NCI-H2107 treated with DMSO at 0.1 percent for 48 hours (cell line): ENCODE results near the gene AVP.
"Not testable (repeated sequence)": the region's sequence is repeated elsewhere in the genome, so short reads cannot be mapped to it uniquely, and the experiment has no call there.

Experiments
- DNase-seq: peaks from one replicate; lab custom pipeline; 2025; ENCODE audit not compliant: unreplicated experiment; lab: John Stamatoyannopoulos, UW

The AVP gene, protein sequence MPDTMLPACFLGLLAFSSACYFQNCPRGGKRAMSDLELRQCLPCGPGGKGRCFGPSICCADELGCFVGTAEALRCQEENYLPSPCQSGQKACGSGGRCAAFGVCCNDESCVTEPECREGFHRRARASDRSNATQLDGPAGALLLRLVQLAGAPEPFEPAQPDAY

DNA sequence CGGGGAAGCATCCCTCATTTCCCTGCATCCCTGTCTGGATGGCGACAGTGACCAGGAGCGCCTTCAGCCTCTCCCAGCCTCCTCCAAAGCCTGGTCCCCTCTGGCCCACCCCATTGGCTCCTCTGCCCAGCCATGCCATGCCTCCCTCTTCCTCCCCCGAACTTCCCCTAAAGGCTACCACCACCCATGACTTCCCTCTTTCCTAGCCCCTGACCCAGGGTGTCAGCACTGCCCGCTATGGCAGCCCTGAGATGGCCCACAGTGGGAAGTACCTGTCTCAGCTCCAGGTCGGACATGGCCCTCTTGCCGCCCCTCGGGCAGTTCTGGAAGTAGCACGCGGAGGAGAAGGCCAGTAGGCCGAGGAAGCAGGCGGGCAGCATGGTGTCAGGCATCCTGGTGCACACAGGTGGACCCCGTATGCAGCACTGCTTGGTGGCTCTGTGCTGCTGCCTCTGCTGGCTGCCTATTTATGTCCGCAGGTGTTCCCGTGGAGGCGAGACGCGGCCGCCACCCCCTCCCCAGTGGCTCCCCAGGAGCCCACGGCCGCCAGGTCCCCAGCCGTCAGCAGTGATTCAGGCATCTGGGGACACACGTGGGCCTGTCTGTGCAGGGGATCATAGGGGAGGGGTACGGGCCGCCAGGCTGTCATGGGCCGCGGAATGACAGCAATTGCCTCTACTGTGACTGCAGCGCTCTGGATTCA is at the start of gene AVP:
Gene AVP, minus strand, starts transcription at position 442 of the 703 bp plus-strand sequence. Its CDS starts 50 bp downstream, at position 392.
- DNase-seq: no peak

DNA sequence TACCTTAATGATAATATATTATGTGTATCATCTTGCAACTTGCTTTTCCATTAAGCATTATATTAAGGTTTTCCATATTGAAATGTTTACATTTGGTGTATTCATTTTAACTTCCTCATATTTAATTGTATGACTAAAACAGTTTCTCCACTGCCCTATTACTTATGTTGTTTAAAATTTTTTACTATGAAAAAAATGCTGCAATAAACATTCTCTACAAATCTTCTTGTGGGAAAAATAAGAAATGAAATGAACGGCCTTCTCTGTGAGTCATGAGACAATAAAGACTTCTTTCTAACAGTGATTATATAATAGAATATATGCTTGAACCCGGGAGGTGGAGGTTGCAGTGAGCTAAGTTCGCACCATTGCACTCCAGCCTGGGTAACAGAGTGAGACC is 49.6 kb upstream of the AVP start:
- DNase-seq: no peak

DNA sequence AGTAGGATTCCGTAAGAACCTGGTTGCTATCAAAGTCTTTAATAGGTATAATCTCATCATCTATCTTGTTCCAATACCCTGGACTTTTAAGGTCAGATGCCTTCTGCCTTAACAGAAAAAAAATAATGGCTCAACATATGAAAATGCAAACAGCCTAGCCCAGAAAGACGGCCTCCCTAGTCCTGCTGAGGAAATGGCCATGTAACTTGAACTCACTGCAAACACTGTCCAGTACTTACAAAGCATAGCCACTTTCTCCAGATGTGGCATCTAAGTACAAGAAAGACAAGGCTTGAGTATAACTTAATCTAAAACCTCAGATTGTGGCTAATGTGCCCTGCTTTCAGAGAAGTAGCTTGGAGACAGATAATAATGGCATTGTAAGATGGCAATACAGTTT is 48.6 kb upstream of the AVP start:
- no peak for DNase-seq

DNA sequence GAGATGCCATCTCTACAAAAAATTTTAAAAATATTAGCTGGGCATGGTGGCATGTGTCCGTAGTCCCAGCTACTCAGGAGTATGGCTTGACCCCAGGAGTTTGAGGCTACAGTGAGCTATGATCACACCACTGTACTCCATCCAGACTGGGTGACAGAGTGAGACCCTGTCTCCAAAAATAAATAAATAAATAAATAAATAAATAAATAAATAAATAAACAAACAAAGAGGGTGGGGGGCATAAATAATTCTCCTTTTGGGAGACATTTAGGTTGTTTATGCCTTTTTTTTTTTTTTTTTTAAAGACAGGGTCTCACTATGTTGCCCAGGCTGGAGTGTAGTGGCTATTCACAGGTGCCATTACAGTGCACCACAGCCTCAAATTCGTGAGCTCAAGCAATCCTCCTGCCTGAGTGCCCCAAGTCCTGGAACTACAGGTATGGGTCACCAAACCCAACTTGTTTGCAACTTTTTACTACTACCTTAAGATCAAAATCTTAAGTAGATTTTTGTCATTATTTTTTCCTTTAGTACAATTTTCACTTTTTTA is 45.6 kb upstream of the AVP start:
- DNase-seq: no peak

DNA sequence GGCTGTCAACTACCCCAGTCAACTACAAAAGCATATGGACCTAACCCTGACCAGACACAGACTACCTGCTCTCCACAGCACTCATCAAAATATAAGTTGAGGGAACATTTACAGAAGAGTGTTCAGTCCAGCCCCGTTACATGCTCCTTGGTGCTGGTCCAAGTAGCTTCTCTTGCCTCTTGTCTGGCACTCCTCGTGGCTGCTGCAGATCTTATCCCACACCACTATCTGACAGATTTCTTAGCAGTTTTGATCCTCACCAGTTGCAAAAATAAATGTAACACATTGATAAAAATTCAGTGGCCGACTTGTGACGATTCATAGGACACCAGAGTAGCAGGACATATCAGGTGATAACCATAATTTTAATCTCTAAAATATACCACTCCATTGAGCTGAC is 44.6 kb upstream of the AVP start:
- no peak for DNase-seq

DNA sequence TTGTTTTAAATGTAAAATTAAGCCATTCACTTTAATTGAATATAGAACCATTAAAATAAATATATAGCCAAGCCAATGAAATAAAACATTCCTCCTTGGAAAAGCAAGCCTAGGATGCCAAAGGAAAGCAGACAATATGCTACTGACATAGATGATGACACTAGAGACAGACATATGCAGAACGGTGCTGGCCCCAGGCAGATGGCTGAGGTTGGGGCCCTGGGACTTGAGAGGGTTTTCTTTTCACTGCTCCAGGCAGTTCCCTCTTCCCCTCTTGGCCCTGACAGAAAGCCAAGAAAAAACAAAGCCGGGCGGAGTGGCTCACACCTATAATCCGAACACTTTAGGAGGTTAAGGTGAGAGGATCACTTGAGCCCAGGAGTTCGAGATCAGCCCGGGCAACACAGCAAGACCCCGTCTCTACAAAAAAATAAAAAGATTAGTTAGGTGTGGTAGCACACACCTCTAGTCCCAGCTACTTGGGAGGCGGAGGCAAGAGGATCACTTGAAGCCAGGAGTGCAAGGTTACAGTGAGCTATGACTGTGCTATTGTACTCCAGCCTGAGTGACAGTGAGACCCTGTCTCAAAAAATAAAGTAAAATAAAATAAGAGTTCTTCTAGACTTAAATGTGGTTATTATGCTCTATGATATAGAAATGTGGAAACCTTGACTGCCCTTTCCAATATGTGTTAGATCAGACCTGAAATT is 43.9 kb upstream of the AVP start:
- no peak for DNase-seq

DNA sequence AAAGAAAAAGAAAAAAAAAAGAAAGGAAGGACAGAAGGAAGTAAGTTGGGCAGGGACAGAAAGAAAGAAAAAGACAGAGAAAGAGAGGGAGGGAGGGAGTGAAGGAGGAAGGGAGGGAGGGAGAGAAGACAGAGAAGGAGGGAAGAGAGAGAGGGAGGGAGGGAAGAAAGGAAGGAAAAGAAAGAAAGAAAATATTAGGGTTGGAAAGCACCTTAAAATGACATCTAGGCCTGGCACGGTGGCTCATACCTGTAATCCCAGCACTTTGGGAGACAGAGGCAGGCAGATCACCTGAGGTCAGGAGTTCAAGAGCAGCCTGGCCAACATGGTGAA is 42.0 kb upstream of the AVP start:
- DNase-seq: no peak

DNA sequence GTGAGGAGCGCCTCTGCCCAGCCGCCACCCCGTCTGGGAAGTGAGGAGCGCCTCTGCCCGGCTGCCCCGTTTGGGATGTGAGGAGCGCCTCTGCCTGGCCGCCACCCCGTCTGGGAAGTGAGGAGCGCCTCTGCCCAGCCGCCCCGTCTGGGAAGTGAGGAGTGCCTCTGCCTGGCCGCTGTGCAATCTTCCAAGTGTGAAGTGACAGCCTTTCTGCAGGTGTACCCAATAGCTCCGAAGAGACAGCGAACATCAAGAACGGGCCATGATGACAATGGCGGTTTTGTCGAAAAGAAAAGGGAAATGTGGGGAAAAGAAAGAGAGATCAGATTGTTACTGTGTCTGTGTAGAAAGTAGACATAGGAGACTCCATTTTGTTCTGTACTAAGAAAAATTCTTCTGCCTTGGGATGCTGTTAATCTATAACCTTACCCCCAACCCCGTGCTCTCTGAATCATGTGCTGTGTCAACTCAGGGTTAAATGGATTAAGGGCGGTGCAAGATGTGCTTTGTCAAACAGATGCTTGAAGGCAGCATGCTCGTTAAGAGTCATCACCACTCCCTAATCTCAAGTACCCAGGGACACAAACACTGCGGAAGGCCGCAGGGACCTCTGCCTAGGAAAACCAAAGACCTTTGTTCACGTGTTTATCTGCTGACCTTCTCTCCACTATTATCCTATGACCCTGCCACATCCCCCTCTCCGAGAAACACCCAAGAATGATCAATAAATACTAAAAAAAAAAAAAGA is 41.4 kb upstream of the AVP start:
- DNase-seq: not testable (repeated sequence)

DNA sequence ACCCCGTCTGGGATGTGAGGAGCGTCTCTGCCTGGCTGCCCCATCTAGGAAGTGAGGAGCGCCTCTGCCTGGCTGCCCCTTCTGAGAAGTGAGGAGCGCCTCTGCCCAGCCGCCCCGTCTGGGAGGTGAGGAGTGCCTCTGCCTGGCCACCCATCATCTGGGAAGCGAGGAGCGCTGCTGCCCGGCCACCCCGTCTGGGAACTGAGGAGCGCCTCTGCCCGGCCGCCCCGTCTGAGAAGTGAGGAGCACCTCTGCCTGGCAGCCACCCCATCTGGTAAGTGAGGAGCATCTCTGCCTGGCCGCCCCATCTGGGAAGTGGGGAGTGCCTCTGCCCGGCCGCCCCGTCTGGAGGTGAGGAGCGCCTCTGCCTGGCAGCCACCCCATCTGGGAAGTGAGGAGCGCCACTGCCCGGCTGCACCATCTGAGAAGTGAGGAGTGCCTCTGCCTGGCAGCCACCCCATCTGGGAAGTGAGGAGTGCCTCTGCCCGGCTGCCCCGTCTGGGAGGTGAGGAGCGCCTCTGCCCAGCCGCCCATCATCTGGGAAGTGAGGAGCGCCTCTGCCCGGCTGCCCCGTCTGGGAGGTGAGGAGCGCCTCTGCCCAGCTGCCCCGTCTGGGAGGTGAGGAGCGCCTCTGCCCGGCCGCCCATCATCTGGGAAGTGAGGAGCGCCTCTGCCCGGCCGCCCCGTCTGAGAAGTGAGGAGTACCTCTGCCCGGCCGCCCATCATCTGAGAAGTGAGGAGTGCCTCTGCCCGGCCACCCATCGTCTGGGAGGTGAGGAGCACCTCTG is 40.4 kb upstream of the AVP start:
- DNase-seq: not testable (repeated sequence)

DNA sequence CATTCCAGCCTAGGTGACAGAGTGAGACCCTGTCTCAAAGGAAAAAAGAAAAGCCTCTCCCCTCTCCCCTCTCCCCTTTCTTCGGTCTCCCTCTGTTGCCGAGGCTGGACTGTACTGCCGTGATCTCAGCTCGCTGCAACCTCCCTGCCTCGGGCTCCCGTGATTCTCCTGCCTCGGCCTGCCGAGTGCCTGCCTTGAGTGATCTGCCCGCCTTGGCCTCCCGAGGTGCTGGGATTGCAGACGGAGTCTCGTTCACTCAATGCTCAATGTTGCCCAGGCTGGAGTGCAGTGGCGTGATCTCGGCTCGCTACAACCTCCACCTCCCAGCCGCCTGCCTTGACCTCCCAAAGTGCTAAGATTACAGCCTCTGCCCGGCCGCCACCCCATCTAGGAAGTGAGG is 39.6 kb upstream of the AVP start:
- DNase-seq: not testable (repeated sequence)

DNA sequence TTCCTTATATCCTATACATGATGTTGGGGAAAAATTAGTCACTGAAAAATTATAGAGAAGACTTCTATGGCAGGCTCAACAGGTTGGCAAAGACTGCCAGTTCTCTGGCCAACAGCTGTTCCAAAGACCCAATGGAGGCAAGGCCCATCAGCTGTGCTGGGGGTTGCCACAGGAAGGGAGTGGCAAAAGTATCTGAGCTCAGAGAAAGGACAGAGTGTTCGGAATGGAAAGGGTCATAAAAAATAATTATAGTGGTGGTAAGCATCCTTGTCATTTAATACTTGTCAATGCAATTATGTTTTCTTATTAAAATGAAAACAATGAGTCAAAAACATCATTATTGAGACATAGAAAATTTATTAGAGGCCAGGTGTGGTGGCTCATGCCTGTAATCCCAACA is 39.0 kb upstream of the AVP start:
- no peak for DNase-seq

DNA sequence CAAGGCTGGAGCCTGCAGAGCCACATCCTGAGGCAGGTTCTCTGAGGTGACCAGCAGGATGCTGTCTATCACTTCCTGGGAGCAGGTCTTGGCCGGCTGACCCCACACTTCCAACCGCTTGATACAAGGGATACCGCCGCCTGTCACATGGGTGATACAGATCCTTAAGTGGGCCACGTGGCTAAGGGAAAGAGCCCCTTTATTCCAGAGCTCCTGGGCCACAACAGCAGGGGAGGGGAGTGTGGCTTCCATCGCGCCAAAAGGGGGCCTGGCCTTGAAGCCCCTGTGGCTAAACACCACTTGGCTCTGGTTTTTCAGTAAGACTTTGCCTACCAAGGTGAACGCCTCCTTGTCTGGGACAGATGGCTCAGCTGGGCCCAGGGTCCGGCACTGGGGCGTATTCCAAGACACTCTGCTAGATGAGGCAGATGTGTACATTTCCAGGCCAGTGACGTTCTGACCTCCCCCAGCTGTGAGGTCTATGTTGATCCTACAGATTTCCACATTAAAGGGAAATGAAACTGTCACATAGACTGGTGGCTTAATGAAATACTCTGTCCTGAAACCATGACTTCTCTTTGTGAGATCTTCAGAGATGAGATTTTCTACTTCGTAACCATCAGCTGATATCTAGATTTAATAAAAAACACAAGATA is 37.6 kb upstream of the AVP start:
- no peak for DNase-seq

DNA sequence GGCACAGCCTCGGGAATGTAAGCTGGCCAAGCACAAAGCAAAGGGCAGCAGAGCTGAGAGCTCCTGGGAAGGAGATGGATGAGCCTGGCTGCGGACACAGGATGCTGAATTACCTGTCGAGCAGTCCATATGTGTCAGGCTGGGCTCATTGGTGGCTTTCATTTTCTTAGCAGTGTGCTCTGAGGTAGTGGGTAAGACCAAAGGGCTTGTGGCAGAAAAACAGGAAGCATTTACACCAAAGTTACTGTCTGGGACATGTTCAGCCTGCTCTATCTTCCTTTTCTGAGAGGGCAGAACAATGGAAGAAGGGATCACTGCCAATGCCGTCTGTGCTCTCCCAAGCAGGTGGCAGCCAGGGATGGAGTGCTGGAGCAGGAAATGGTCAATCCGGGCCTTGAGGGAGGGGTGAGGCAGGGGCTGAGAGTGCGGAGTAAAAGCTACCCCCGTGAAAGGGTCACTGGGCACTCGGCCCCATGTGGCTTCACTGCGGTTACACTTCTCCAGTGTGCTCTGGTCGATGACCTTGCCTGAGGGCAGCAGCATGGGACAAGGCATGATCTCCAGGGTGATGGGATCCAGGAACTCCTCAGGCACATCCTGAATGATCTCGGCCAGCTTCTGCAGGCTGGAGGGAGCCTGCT is 36.9 kb upstream of the AVP start:
- no peak for DNase-seq

DNA sequence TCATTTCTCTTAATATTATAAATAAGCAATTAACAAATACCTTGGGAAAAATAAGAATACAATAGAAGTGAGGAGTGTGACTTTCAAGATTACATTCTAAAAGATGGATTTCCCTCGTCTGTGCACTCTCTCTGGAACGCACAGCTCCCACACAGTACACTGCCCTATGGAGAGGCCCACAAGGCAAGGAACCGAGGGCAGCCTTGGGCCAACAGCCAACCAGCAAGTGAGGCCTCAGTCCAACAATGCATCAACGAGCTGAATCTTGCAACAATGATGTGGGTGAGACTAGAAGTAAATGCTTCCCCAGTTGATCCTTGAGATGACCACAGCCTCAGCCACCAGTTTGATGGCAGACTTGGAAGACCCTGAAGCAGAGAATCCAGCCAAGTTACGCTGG is 34.5 kb upstream of the AVP start:
- no peak for DNase-seq

DNA sequence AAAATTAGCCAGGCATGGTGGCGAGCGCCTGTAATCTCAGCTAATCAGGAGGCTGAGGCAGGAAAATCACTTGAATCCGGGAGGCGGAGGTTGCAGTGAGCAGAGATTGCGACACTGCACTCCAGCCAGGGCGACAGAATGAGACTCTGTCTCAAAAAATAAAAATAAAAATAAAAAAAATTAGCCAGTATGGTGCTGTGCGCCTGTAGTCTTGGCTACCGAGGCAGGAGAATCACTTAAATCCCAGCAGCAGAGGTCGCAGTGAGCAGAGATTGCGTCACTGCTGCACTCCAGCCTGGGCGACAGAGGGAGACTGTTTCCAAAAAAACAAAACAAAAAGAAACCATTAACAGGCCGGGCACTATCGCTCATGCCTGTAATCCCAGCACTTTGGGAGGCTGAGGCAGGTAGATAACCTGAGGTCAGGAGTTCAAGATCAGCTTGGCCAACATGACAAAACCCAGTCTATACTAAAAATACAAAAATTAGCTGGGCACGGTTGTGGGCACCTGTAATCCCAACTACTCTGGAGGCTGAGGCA is 33.4 kb upstream of the AVP start:
- not testable (repeated sequence) for DNase-seq

DNA sequence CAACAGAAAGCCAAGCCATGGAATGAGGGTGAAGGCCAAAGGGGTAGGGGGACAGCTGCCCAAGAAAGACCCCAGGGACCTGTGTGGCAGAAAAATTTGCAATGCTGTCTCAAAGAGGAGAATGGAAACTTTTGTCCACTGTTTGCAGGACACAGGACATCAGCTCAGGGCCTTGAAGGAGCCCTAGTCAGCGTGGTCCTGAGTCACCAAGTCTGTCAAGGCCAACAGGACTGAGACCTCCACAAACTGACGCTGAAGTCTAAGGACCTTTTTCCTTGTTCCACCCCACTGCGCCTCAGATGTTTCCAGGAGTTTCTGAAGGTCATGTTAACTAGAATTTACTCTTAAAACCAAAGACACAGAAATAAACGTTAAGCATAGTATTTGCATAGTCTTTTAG is 31.8 kb upstream of the AVP start:
- no peak for DNase-seq

DNA sequence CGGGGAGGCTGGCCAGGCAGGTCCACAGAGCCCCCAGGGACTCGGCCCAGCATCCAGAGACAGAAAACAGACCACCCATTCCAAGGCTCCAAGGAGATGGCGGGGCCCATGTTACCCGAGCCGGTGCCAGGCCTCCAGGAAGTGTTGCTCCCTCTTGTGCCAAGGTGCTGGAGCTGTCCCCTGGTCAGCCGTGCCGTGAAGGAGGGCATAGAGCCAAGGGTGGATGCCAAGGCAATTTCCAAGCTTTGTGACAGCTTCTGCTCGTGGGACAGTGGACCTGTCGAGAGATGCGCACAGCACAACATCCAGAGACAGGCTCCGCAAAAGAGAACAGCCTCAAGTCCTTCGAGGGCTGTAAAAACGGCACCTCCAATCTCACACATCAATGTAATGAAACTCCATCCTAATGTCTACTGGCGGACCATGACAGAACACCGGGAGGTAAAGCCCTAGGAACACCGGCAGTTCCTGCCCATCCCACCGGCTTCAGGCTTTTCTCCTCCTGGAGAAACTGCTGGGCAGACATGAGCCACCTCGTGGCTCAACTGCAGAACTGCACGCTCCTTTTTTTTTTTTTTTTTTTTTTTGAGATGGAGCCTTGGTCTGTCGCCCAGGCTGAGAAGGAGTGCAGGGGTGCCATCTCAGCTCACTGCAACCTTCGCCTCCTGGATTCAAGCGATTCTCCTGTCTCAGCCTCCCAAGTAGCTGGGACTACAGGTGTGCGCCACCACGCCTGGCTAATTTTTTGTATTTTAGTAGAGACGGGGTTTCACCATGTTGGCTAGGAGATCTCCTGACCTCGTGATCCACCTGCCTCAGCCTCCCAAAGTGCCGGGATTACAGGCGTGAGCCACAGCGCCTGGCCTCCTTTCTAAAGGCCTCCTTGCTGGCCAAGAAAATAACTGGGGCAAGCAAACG is 30.9 kb upstream of the AVP start:
- DNase-seq: peak; percentile 52

DNA sequence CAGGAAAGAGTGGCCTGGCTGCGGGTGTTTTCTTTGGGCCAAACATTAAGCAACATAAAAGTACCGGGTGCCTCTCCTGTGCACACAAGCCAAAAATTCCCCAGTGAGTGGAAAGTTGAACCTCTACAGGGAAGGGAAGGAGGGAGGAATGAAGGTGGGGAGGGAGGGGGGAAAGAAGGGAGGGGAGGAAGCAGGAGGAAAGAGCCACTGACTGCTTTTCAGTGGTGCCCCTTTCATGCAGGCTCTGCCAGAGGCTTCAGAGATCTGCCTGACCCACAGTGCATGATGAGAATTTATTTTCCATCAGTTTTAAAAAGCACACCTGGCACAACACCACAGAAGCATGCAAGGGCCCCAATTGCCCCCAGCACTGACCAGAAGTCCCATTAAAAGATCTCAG is 27.5 kb upstream of the AVP start:
- DNase-seq: no peak
